ENCODE measurements around the gene ASH1L.

DNA sequence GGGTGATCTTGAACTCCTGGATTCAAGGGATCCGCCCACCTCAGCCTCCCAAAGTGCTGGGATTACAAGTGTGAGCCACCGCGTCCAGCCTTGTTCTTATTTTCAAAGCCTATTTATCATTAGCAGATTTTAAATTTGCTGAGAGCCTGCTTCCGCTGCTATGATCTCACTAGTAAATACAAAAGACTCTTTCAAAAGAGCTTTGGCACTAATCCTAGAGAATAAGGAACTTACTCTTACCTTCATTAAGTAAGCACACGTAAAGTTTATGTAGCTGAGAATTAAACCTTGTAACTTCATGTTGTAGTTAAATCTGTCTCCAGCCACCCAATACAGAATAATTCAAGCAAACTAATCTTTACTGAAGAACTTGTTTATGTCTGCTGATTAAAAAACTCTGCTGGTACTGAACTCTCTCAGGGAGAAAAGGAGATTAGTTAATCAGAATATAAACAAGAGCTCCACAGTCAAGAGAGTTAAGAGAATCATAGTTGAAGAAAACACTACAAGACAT is 169.6 kb downstream of the ASH1L start:
- no peak for TF ChIP-seq POLR2A (IDR thresholded peaks at IDR 0.05; ENCODE audit: borderline replicate concordance, extremely low read depth, insufficient read depth, insufficient read length)
- no peak for TF ChIP-seq SRF (IDR thresholded peaks at IDR 0.05; ENCODE audit: low read depth)
- TF ChIP-seq, protein P1, sequence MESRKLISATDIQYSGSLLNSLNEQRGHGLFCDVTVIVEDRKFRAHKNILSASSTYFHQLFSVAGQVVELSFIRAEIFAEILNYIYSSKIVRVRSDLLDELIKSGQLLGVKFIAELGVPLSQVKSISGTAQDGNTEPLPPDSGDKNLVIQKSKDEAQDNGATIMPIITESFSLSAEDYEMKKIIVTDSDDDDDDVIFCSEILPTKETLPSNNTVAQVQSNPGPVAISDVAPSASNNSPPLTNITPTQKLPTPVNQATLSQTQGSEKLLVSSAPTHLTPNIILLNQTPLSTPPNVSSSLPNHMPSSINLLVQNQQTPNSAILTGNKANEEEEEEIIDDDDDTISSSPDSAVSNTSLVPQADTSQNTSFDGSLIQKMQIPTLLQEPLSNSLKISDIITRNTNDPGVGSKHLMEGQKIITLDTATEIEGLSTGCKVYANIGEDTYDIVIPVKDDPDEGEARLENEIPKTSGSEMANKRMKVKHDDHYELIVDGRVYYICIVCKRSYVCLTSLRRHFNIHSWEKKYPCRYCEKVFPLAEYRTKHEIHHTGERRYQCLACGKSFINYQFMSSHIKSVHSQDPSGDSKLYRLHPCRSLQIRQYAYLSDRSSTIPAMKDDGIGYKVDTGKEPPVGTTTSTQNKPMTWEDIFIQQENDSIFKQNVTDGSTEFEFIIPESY (IDR thresholded peaks at IDR 0.05; ENCODE audit: extremely low read depth, insufficient replicate concordance, low read length): no peak
- no peak for TF ChIP-seq EZH2phosphoT487 (IDR thresholded peaks at IDR 0.05; ENCODE audit: borderline replicate concordance)
- no peak for TF ChIP-seq CEBPB (IDR thresholded peaks at IDR 0.05; ENCODE audit: low read depth)
- TF ChIP-seq EZH2 (IDR thresholded peaks at IDR 0.05): no peak
- TF ChIP-seq RAD21 (IDR thresholded peaks at IDR 0.05; ENCODE audit: low read depth): no peak
- TF ChIP-seq, protein P2, sequence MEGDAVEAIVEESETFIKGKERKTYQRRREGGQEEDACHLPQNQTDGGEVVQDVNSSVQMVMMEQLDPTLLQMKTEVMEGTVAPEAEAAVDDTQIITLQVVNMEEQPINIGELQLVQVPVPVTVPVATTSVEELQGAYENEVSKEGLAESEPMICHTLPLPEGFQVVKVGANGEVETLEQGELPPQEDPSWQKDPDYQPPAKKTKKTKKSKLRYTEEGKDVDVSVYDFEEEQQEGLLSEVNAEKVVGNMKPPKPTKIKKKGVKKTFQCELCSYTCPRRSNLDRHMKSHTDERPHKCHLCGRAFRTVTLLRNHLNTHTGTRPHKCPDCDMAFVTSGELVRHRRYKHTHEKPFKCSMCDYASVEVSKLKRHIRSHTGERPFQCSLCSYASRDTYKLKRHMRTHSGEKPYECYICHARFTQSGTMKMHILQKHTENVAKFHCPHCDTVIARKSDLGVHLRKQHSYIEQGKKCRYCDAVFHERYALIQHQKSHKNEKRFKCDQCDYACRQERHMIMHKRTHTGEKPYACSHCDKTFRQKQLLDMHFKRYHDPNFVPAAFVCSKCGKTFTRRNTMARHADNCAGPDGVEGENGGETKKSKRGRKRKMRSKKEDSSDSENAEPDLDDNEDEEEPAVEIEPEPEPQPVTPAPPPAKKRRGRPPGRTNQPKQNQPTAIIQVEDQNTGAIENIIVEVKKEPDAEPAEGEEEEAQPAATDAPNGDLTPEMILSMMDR (IDR thresholded peaks at IDR 0.05 in 2 of 3, conservative IDR thresholded peaks at IDR 0.05 in 1 of 3; ENCODE audit: borderline replicate concordance in 1 of 3, insufficient read depth in 1 of 3, low read depth in 2 of 3, low read length in 2 of 3): no peak
- TF ChIP-seq TCF7L2 (IDR thresholded peaks at IDR 0.05; ENCODE audit: borderline replicate concordance, extremely low read depth, insufficient read depth, insufficient read length): no peak
- no peak for TF ChIP-seq JUND (IDR thresholded peaks at IDR 0.05)
- TF ChIP-seq SP1 (IDR thresholded peaks at IDR 0.05; ENCODE audit: low read depth): no peak
- TF ChIP-seq SIN3A (IDR thresholded peaks at IDR 0.05; ENCODE audit: low read depth): no peak

Data from HCT116 (cell line).